ENCODE data around the gene CNOT8. TPM values are rescaled to one million over a fixed set of nuclear protein-coding genes. Genes with fewer than 3 reads are reported as not detected.

CNOT8 gene
- total RNA-seq: 55.4 and 56.4 TPM in 2 replicates
- long read RNA-seq, transcript CNOT8-201 (7 exons, 2,528 nt): major isoform, 176 of 381 reads
- long read RNA-seq, transcript CNOT8-202 (7 exons, 2,604 nt): minor isoform, 34 of 381 reads
- long read RNA-seq, transcript CNOT8-204 (8 exons, 2,708 nt): minor isoform, 38 of 381 reads
- long read RNA-seq, transcript CNOT8-210 (6 exons, 945 nt): minor isoform, 16 of 381 reads
- long read RNA-seq, partial matches to known transcripts: 21 of 381 reads
- long read RNA-seq, other reads (novel, unspliced or antisense): 86 of 381 reads

GRCh38 chr5:154858297-154858971 is at the start of gene CNOT8:
CNOT8 (plus strand) TSS chr5:154858627; CDS start chr5:154863279, 4,652 bp downstream.
- Mint-ChIP-seq H3K4me1 (ENCODE audit: low read depth) (peaks cover 24% of the 10 kb centered on the region), H3K27ac (peak within 1 kb of the TSS; percentile 100), H3K9me3 (ENCODE audit: low read depth) (no peaks in the 10 kb centered on the region), H3K36me3 (ENCODE audit: insufficient read depth) (peaks cover 2% of the 10 kb centered on the region), H3K4me3 (ENCODE audit: low read depth) (peak within 1 kb of the TSS; percentile 90), H3K27me3 (no peaks in the 10 kb centered on the region)
- peak; percentile 95 for DNase-seq (ENCODE audit: low spot score, unreplicated experiment)
- TF ChIP-seq CTCF (IDR thresholded peaks at IDR 0.05; ENCODE audit: unreplicated experiment): no peak

- Mint-ChIP-seq H3K36me3 (ENCODE audit: insufficient read depth) (peaks cover 39% of the 10 kb centered on the region), H3K9me3 (ENCODE audit: low read depth) (no peaks in the 10 kb centered on the region), H3K27ac (peak overlapping the region; percentile 67)
Measured at GRCh38 chr5:154811239-154811638, 47.2 kb upstream of the CNOT8 start.

GRCh38 chr5:154811653-154812465 is 46.6 kb upstream of the CNOT8 start:
- Mint-ChIP-seq H3K4me3 (ENCODE audit: low read depth) (no peak overlapping the region), H3K27ac (peak overlapping the region; percentile 22), H3K4me1 (ENCODE audit: low read depth) (no peaks in the 10 kb centered on the region), H3K36me3 (ENCODE audit: insufficient read depth) (peaks cover 44% of the 10 kb centered on the region), H3K27me3 (no peaks in the 10 kb centered on the region), H3K9me3 (ENCODE audit: low read depth) (no peaks in the 10 kb centered on the region)
- peak; percentile 85 for TF ChIP-seq CTCF (IDR thresholded peaks at IDR 0.05; ENCODE audit: unreplicated experiment)
- DNase-seq (ENCODE audit: low spot score, unreplicated experiment): peak; percentile 18

More at GRCh38 chr5:154811239-154811638, 47.2 kb upstream of the CNOT8 start:
- Mint-ChIP-seq H3K4me1 (ENCODE audit: low read depth) (no peaks in the 10 kb centered on the region), H3K27me3 (no peaks in the 10 kb centered on the region), H3K4me3 (ENCODE audit: low read depth) (no peak overlapping the region)
- TF ChIP-seq CTCF (IDR thresholded peaks at IDR 0.05; ENCODE audit: unreplicated experiment): no peak
- no peak for DNase-seq (ENCODE audit: low spot score, unreplicated experiment)

- no peaks in the 10 kb centered on the region for H3K27me3 Mint-ChIP-seq
- no peaks in the 10 kb centered on the region for H3K4me1 Mint-ChIP-seq (ENCODE audit: low read depth)
- no peak overlapping the region for H3K27ac Mint-ChIP-seq
- no peak for DNase-seq (ENCODE audit: low spot score, unreplicated experiment)
- TF ChIP-seq CTCF (IDR thresholded peaks at IDR 0.05; ENCODE audit: unreplicated experiment): no peak
- no peak overlapping the region for H3K4me3 Mint-ChIP-seq (ENCODE audit: low read depth)
- H3K36me3 Mint-ChIP-seq (ENCODE audit: insufficient read depth): peaks cover 39% of the 10 kb centered on the region
- no peaks in the 10 kb centered on the region for H3K9me3 Mint-ChIP-seq (ENCODE audit: low read depth)
Measured at GRCh38 chr5:154813158-154813557, 45.3 kb upstream of the CNOT8 start.

GRCh38 chr5:154813736-154814135 is 44.7 kb upstream of the CNOT8 start:
- peaks cover 36% of the 10 kb centered on the region for H3K36me3 Mint-ChIP-seq (ENCODE audit: insufficient read depth)
- no peak for TF ChIP-seq CTCF (IDR thresholded peaks at IDR 0.05; ENCODE audit: unreplicated experiment)
- no peaks in the 10 kb centered on the region for H3K9me3 Mint-ChIP-seq (ENCODE audit: low read depth)
- H3K4me1 Mint-ChIP-seq (ENCODE audit: low read depth): no peaks in the 10 kb centered on the region
- no peaks in the 10 kb centered on the region for H3K27me3 Mint-ChIP-seq
- DNase-seq (ENCODE audit: low spot score, unreplicated experiment): no peak
- no peak overlapping the region for H3K4me3 Mint-ChIP-seq (ENCODE audit: low read depth)
- no peak overlapping the region for H3K27ac Mint-ChIP-seq
